GM18507 (cell line): Measurements from ENCODE around the gene SEMA4C.

Experiments used
- DNase-seq: peaks from one replicate; pipeline ENCODE4 v3.0.0; 2011; ENCODE audit warnings: low read depth; ENCODE audit not compliant: insufficient read length; ENCODE audit errors: extremely low spot score
- FAIRE-seq: peaks from 2 replicates; lab custom pipeline; 2011; peaks lifted over from hg19 to GRCh38; lab: Jason Lieb, UNC

The SEMA4C gene

GRCh38 chr2:96828436-96828835, 41.4 kb downstream of the SEMA4C start:
- DNase-seq (no peak), FAIRE-seq (no peak)

GRCh38 chr2:96826546-96827278, 43.2 kb downstream of the SEMA4C start:
- no peak for FAIRE-seq
- no peak for DNase-seq

- DNase-seq = no peak
- FAIRE-seq = no peak
These were observed 44.8 kb downstream of the SEMA4C start for GRCh38 chr2:96825057-96825456.

GRCh38 chr2:96824079-96824870, 45.6 kb downstream of the SEMA4C start:
- FAIRE-seq (no peak), DNase-seq (no peak)

GRCh38 chr2:96823198-96823597, 46.7 kb downstream of the SEMA4C start:
- DNase-seq = no peak
- no peak for FAIRE-seq

- FAIRE-seq (no peak), DNase-seq (no peak)
These were observed 47.1 kb downstream of the SEMA4C start for GRCh38 chr2:96822786-96823185.

- DNase-seq (no peak), FAIRE-seq (no peak)
These were observed 48.7 kb downstream of the SEMA4C start for GRCh38 chr2:96821113-96821675.

- DNase-seq (no peak), FAIRE-seq (no peak)
These were observed 49.9 kb downstream of the SEMA4C start for GRCh38 chr2:96819876-96820511.

GRCh38 chr2:96819128-96819875, 50.6 kb downstream of the SEMA4C start:
- DNase-seq (no peak), FAIRE-seq (no peak)

GRCh38 chr2:96817882-96818281, 52.0 kb downstream of the SEMA4C start:
- no peak for DNase-seq
- FAIRE-seq = no peak

GRCh38 chr2:96816836-96817702, 52.8 kb downstream of the SEMA4C start:
- FAIRE-seq = no peak
- DNase-seq = no peak

- DNase-seq = peak; percentile 98
- FAIRE-seq = peak; percentile 66
These were observed 53.6 kb downstream of the SEMA4C start, which contains the start of gene CNNM3 for GRCh38 chr2:96816127-96816835. Gene CNNM3, plus strand, starts transcription at chr2:96816268. Its CDS starts 10 bp downstream, at chr2:96816278.

GRCh38 chr2:96815326-96816126, 54.4 kb downstream of the SEMA4C start:
- peak; percentile 72 for FAIRE-seq
- no peak for DNase-seq

- DNase-seq = no peak
- no peak for FAIRE-seq
These were observed 56.2 kb downstream of the SEMA4C start for GRCh38 chr2:96813656-96814055.

GRCh38 chr2:96811917-96812316, 58.0 kb downstream of the SEMA4C start:
- no peak for DNase-seq
- no peak for FAIRE-seq

GRCh38 chr2:96810783-96811192, 59.1 kb downstream of the SEMA4C start:
- no peak for FAIRE-seq
- DNase-seq = no peak
